Esophagus squamous epithelium (tissue), 4 donors: ENCODE data around the gene USP30.

ENCODE experiments used
- CTCF ChIP-seq, 6 experiments: fragments of 450-650 bp in 4 of 6; fragments of 200-600 bp in 2 of 6; sonication (generic) in 2 of 6; IDR thresholded peaks; one replicate each; pipeline ENCODE4 v1.5.1; 2016 to 2019; ENCODE audit warnings: antibody characterized with exemption in 6 of 6, mild to moderate bottlenecking in 4 of 6, moderate library complexity in 4 of 6
- POLR2A ChIP-seq, 4 donors: fragments of 450-650 bp; IDR thresholded peaks; one replicate each; pipeline ENCODE4 v1.6.1; 2017; ENCODE audit warnings: antibody characterized with exemption in 4 of 4, mild to moderate bottlenecking in 4 of 4, moderate library complexity in 3 of 4

DNA sequence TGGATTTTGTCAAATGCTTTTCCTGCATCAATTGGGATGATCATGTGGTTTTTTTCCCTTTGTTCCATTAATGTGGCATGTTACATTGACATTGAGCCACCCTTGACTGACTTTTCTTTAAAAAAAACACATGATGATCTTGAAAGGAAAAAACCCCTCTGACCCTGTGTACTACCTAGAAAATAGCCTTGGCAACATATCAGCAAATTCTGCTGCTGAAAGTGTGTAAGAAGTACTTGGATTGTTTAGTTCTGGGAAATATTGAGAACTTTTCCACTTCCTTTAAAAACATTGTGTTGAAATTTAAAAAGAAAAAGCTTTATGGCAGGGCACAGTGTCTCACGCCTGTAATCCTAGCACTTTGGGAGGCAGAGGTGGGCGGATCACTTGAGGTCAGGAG is 84.7 kb downstream of the USP30 start:
- TF ChIP-seq CTCF (IDR thresholded peaks at IDR 0.05) (no peak), POLR2A (IDR thresholded peaks at IDR 0.05) (no peak)
